Fibroblast of lung (primary cell): ENCODE measurements around the gene MATN1. TPM values are rescaled to one million over a fixed set of nuclear protein-coding genes. Genes with fewer than 3 reads are reported as not detected.
A peak's percentile ranks its signal among the peaks of the same experiment; 100 is the strongest.

Experiments
- DNase-seq, 2 donors: peaks; one replicate each; pipeline versions ENCODE4 v3.0.0 to v3.0.0-alpha.2; 2010; ENCODE audit warnings: low read depth in 2 of 2
- H2AFZ ChIP-seq: 2 replicates; pipeline ENCODE4 v1.5.1; 2012; ENCODE audit warnings: low read length, control low read depth, inconsistent platforms
- H3K27ac ChIP-seq: 2 replicates; pipeline ENCODE4 v1.5.1; 2011; ENCODE audit warnings: low read length, control low read depth; ENCODE audit not compliant: insufficient read depth
- H3K27me3 ChIP-seq: 2 replicates; pipeline ENCODE4 v1.5.1; 2011; ENCODE audit warnings: mild to moderate bottlenecking, low read length; ENCODE audit not compliant: control insufficient read depth, insufficient read depth
- H3K36me3 ChIP-seq: 2 replicates; pipeline ENCODE4 v1.5.1; 2011; ENCODE audit warnings: low read length; ENCODE audit not compliant: control insufficient read depth, insufficient read depth
- H3K4me1 ChIP-seq: 2 replicates; pipeline ENCODE4 v1.5.1; 2011; ENCODE audit warnings: low read length; ENCODE audit not compliant: control insufficient read depth, insufficient read depth; ENCODE audit errors: extremely low read depth
- H3K4me2 ChIP-seq: 2 replicates; pipeline ENCODE4 v1.5.1; 2011; ENCODE audit warnings: low read length, control low read depth; ENCODE audit not compliant: insufficient read depth; ENCODE audit errors: extremely low read depth
- H3K4me3 ChIP-seq, 4 experiments: fragments of 200-600 bp in 1 of 4; sonication (generic) in 1 of 4; replicated peaks in 1 of 4; 2 replicates each; pipeline ENCODE4 v1.5.1; 2011 to 2016; ENCODE audit warnings: low read length in 4 of 4, low read depth in 3 of 4, mild to moderate bottlenecking in 3 of 4, control low read depth in 2 of 4, inconsistent platforms in 1 of 4, mixed read lengths in 1 of 4; ENCODE audit not compliant: insufficient read depth in 1 of 4; ENCODE audit errors: control extremely low read depth in 1 of 4
- H3K79me2 ChIP-seq: 2 replicates; pipeline ENCODE4 v1.5.1; 2012; ENCODE audit warnings: mild to moderate bottlenecking, low read length, inconsistent platforms; ENCODE audit not compliant: control insufficient read depth, insufficient read depth
- H3K9ac ChIP-seq: 2 replicates; pipeline ENCODE4 v1.5.1; 2011; ENCODE audit warnings: mild to moderate bottlenecking, low read length, control low read depth; ENCODE audit not compliant: insufficient read depth
- H3K9me3 ChIP-seq: 2 replicates; pipeline ENCODE4 v1.5.1; 2012; ENCODE audit warnings: low read depth, low read length; ENCODE audit not compliant: control insufficient read depth, insufficient read depth
- H4K20me1 ChIP-seq: 2 replicates; pipeline ENCODE4 v1.5.1; 2011; ENCODE audit warnings: low read length; ENCODE audit not compliant: control insufficient read depth, insufficient read depth; ENCODE audit errors: extremely low read depth
- EZH2 ChIP-seq: IDR thresholded peaks from 2 replicates; pipeline ENCODE4 v1.5.1; 2012; ENCODE audit warnings: low read length, control low read depth, mild to moderate bottlenecking; ENCODE audit errors: missing control alignments
- polyA plus RNA-seq, 2 donors: library from polyadenylated mRNA; depleted of rRNA in 1 of 2; stranded (reverse) in 1 of 2; unstranded in 1 of 2; fragments of >200 nt; gene quantifications; 2 replicates each; pipeline ENCODE4 v1.2.1, GENCODE V29; 2011 to 2012; ENCODE audit warnings: missing spikeins in 1 of 2
- total RNA-seq: library from RNA; depleted of rRNA; stranded (reverse); fragments of >200 nt; gene quantifications from 2 replicates; pipeline ENCODE4 v1.2.1, GENCODE V29; 2014
- TF ChIP-seq, protein P1 (sequence below), 2 donors: IDR thresholded peaks in 1 of 2; conservative IDR thresholded peaks in 1 of 2; 1 replicate in 1 of 2; 2 replicates in 1 of 2; pipeline ENCODE4 v1.5.1; 2011 to 2012; ENCODE audit warnings: low read length in 2 of 2, control low read depth in 1 of 2, inconsistent platforms in 1 of 2, low read depth in 1 of 2, mild to moderate bottlenecking in 1 of 2

MATN1 gene
- total and polyA plus RNA-seq, 2 donors (not counting 1 experiment from before 2014, with no cell fraction given) = not detected

GRCh38 chr1:30732277-30732996 lies 9.1 kb upstream of the MATN1 start:
- H3K9ac ChIP-seq = no peak overlapping the region
- no peak overlapping the region for H3K27ac ChIP-seq
- no peaks in the 10 kb centered on the region for H3K36me3 ChIP-seq
- H4K20me1 ChIP-seq = no peaks in the 10 kb centered on the region
- peaks cover 9% of the 10 kb centered on the region for H3K27me3 ChIP-seq
- no peak overlapping the region for H3K4me2 ChIP-seq
- no peaks in the 10 kb centered on the region for H3K79me2 ChIP-seq
- H2AFZ ChIP-seq = no peak overlapping the region
- peak in 1 of 2 donors; percentile 78 for DNase-seq
- H3K4me3 ChIP-seq = no peak overlapping the region
- H3K9me3 ChIP-seq = no peaks in the 10 kb centered on the region
- TF ChIP-seq, protein P1, sequence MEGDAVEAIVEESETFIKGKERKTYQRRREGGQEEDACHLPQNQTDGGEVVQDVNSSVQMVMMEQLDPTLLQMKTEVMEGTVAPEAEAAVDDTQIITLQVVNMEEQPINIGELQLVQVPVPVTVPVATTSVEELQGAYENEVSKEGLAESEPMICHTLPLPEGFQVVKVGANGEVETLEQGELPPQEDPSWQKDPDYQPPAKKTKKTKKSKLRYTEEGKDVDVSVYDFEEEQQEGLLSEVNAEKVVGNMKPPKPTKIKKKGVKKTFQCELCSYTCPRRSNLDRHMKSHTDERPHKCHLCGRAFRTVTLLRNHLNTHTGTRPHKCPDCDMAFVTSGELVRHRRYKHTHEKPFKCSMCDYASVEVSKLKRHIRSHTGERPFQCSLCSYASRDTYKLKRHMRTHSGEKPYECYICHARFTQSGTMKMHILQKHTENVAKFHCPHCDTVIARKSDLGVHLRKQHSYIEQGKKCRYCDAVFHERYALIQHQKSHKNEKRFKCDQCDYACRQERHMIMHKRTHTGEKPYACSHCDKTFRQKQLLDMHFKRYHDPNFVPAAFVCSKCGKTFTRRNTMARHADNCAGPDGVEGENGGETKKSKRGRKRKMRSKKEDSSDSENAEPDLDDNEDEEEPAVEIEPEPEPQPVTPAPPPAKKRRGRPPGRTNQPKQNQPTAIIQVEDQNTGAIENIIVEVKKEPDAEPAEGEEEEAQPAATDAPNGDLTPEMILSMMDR (conservative IDR thresholded peaks at IDR 0.05 in 1 of 2, IDR thresholded peaks at IDR 0.05 in 1 of 2; ENCODE audit: low read depth in 1 of 2, low read length in 2 of 2) = no peak
- TF ChIP-seq EZH2 = no peak
- H3K4me1 ChIP-seq = no peaks in the 10 kb centered on the region

- no peak overlapping the region for H3K4me2 ChIP-seq
- H4K20me1 ChIP-seq = no peaks in the 10 kb centered on the region
- H3K27ac ChIP-seq = no peak overlapping the region
- no peak overlapping the region for H3K4me3 ChIP-seq
- DNase-seq = no peak
- no peaks in the 10 kb centered on the region for H3K4me1 ChIP-seq
- H3K79me2 ChIP-seq = no peaks in the 10 kb centered on the region
- no peaks in the 10 kb centered on the region for H3K36me3 ChIP-seq
- H2AFZ ChIP-seq = no peak overlapping the region
- H3K27me3 ChIP-seq = peaks cover 4% of the 10 kb centered on the region
- H3K9me3 ChIP-seq = no peaks in the 10 kb centered on the region
- no peak for TF ChIP-seq EZH2
- TF ChIP-seq, protein P1 (conservative IDR thresholded peaks at IDR 0.05 in 1 of 2, IDR thresholded peaks at IDR 0.05 in 1 of 2; ENCODE audit: low read depth in 1 of 2, low read length in 2 of 2) = no peak
- H3K9ac ChIP-seq = no peak overlapping the region
Observed at GRCh38 chr1:30731806-30732276, 8.5 kb upstream of the MATN1 start.

- TF ChIP-seq EZH2 = no peak
- TF ChIP-seq, protein P1 (conservative IDR thresholded peaks at IDR 0.05 in 1 of 2, IDR thresholded peaks at IDR 0.05 in 1 of 2; ENCODE audit: low read depth in 1 of 2, low read length in 2 of 2) = no peak
- no peak for DNase-seq
- Histone ChIP-seq H3K4me1 (no peaks in the 10 kb centered on the region), H3K27ac (no peak overlapping the region), H3K27me3 (peaks cover 4% of the 10 kb centered on the region), H3K36me3 (no peaks in the 10 kb centered on the region), H3K9me3 (no peaks in the 10 kb centered on the region), H3K79me2 (no peaks in the 10 kb centered on the region), H4K20me1 (no peaks in the 10 kb centered on the region), H3K9ac (no peak overlapping the region), H3K4me3 (no peak overlapping the region), H2AFZ (no peak overlapping the region), H3K4me2 (no peak overlapping the region)
Observed at GRCh38 chr1:30731109-30731805, 7.9 kb upstream of the MATN1 start.
